SK-N-SH (cell line): ENCODE data around the gene CIB4. TPM values are rescaled to one million over a fixed set of nuclear protein-coding genes. Genes with fewer than 3 reads are reported as not detected.

Source experiments
- CTCF ChIA-PET: fragments of 300-600, 350-600 bp; formaldehyde crosslinking; extraction: SDS; loops from one replicate; lab custom pipeline; 2021; lab: Yijun Ruan, JAX
- POLR2A ChIA-PET: fragments of 350-600 bp; sonication (Branson Sonifier 250); formaldehyde crosslinking; extraction: SDS; loops from one replicate; lab custom pipeline; 2020; ENCODE audit warnings: antibody characterized with exemption, inconsistent platforms; lab: Yijun Ruan, JAX
- DNase-seq: peaks from one replicate; pipeline ENCODE4 v3.0.0; 2012
- H2AFZ ChIP-seq: fragments of 200-600 bp; sonication (generic); 2 replicates; pipeline ENCODE4 v1.8.1; 2016; ENCODE audit warnings: antibody characterized with exemption, mild to moderate bottlenecking, low read depth
- H3F3A ChIP-seq: fragments of 200-600 bp; sonication (generic); replicated peaks from 2 replicates; pipeline ENCODE3; 2016; ENCODE audit warnings: antibody characterized with exemption, mild to moderate bottlenecking; ENCODE audit not compliant: insufficient read depth
- H3K27ac ChIP-seq, 2 experiments: fragments of 200-500 bp in 1 of 2; fragments of 200-600 bp in 1 of 2; sonication (Bioruptor generic) in 1 of 2; sonication (generic), shearing (Covaris generic) in 1 of 2; 2 replicates each; pipeline versions ENCODE4 v1.5.1 to v1.6.1; 2014 to 2016; ENCODE audit warnings: low read depth in 2 of 2, inconsistent platforms in 1 of 2, low read length in 1 of 2, mild to moderate bottlenecking in 1 of 2, mixed read lengths in 1 of 2
- H3K27me3 ChIP-seq: fragments of 200-600 bp; sonication (generic), shearing (Covaris generic); 2 replicates; pipeline ENCODE4 v1.6.1; 2016; ENCODE audit warnings: mixed run types; ENCODE audit not compliant: insufficient read depth
- H3K36me3 ChIP-seq, 2 experiments: fragments of 200-500 bp in 1 of 2; fragments of 200-600 bp in 1 of 2; sonication (Bioruptor generic) in 1 of 2; sonication (generic) in 1 of 2; replicated peaks in 1 of 2; 2 replicates each; pipeline versions ENCODE3 to v1.5.1; 2014 to 2016; ENCODE audit warnings: low read length in 1 of 2, mild to moderate bottlenecking in 1 of 2; ENCODE audit not compliant: insufficient read depth in 2 of 2, control insufficient read depth in 1 of 2
- H3K4me1 ChIP-seq, 2 experiments: fragments of 200-500 bp in 1 of 2; fragments of 200-600 bp in 1 of 2; sonication (Bioruptor generic) in 1 of 2; sonication (generic), shearing (Covaris generic) in 1 of 2; 2 replicates each; pipeline versions ENCODE4 v1.5.1 to v1.6.1; 2014 to 2016; ENCODE audit warnings: low read depth in 1 of 2, low read length in 1 of 2, mixed run types in 1 of 2; ENCODE audit not compliant: insufficient read depth in 2 of 2, control insufficient read depth in 1 of 2
- H3K4me2 ChIP-seq: fragments of 200-600 bp; sonication (generic), shearing (Covaris generic); 2 replicates; pipeline ENCODE4 v1.6.1; 2017; ENCODE audit warnings: mixed run types
- H3K4me3 ChIP-seq, 2 experiments: fragments of 200-500 bp in 1 of 2; fragments of 200-600 bp in 1 of 2; sonication (Bioruptor generic) in 1 of 2; sonication (generic), shearing (Covaris generic) in 1 of 2; 2 replicates each; pipeline versions ENCODE4 v1.5.1 to v1.8.1; 2014 to 2016; ENCODE audit warnings: low read depth in 2 of 2, inconsistent platforms in 1 of 2, low read length in 1 of 2, mild to moderate bottlenecking in 1 of 2, mixed read lengths in 1 of 2, moderate library complexity in 1 of 2
- H3K79me2 ChIP-seq: fragments of 200-600 bp; sonication (generic); 2 replicates; pipeline ENCODE4 v1.8.1; 2017; ENCODE audit warnings: mild to moderate bottlenecking; ENCODE audit not compliant: insufficient read depth
- H3K9ac ChIP-seq: fragments of 200-600 bp; sonication (generic); 2 replicates; pipeline ENCODE4 v1.6.1; 2017; ENCODE audit warnings: mixed run types
- H3K9me2 ChIP-seq: fragments of 200-600 bp; sonication (generic); 2 replicates; pipeline ENCODE4 v1.6.1; 2017; ENCODE audit warnings: mixed run types
- H3K9me3 ChIP-seq: fragments of 200-600 bp; sonication (generic); 2 replicates; pipeline ENCODE4 v1.6.1; 2017; ENCODE audit warnings: mixed run types, mild to moderate bottlenecking, moderate library complexity
- H4K20me1 ChIP-seq: fragments of 200-600 bp; sonication (generic); 2 replicates; pipeline ENCODE4 v1.6.1; 2017; ENCODE audit warnings: mild to moderate bottlenecking, mixed run types; ENCODE audit not compliant: insufficient read depth
- CHD2 ChIP-seq: fragments of 150-350 bp; IDR thresholded peaks from 2 replicates; pipeline ENCODE4 v1.6.1; 2018; ENCODE audit warnings: low read length; ENCODE audit not compliant: partially characterized antibody
- EZH2phosphoT487 ChIP-seq: fragments of 200-600 bp; sonication (generic); IDR thresholded peaks from 2 replicates; pipeline ENCODE4 v1.6.1; 2017; ENCODE audit warnings: low read depth, mixed run types, mild to moderate bottlenecking, antibody characterized with exemption, moderate library complexity, borderline replicate concordance
- GABPA ChIP-seq: IDR thresholded peaks from 2 replicates; pipeline ENCODE4 v1.4.0; 2012; ENCODE audit warnings: low read depth, mild to moderate bottlenecking
- GATA2 ChIP-seq: sonication (generic); formaldehyde crosslinking; IDR thresholded peaks from 2 replicates; pipeline ENCODE4 v1.5.0; 2020; ENCODE audit warnings: mild to moderate bottlenecking, missing genetic modification reagents
- JUND ChIP-seq: IDR thresholded peaks from 2 replicates; pipeline ENCODE4 v1.4.0; 2012
- MEF2A ChIP-seq: IDR thresholded peaks from 2 replicates; pipeline ENCODE4 v1.4.0; 2012; ENCODE audit warnings: low read depth, borderline replicate concordance
- POLR2AphosphoS5 ChIP-seq: IDR thresholded peaks from 2 replicates; pipeline ENCODE4 v1.6.1; 2012; ENCODE audit warnings: low read depth, low read length
- RAD21 ChIP-seq: IDR thresholded peaks from 2 replicates; pipeline ENCODE4 v1.6.1; 2012; ENCODE audit warnings: mild to moderate bottlenecking, low read length
- RCOR1 ChIP-seq: fragments of 150-350 bp; IDR thresholded peaks from 2 replicates; pipeline ENCODE4 v1.6.1; 2017; ENCODE audit warnings: antibody characterized with exemption, low read length
- RFX5 ChIP-seq: IDR thresholded peaks from 2 replicates; pipeline ENCODE4 v1.6.1; 2012; ENCODE audit warnings: mild to moderate bottlenecking, improper control_type of control experiment, low read length
- SIN3A ChIP-seq: IDR thresholded peaks from 2 replicates; pipeline ENCODE4 v1.6.1; 2012; ENCODE audit warnings: low read depth, mild to moderate bottlenecking, low read length, moderate library complexity, borderline replicate concordance
- TAF1 ChIP-seq: IDR thresholded peaks from 2 replicates; pipeline ENCODE4 v1.6.1; 2012; ENCODE audit warnings: low read depth, mild to moderate bottlenecking, low read length, moderate library complexity, borderline replicate concordance
- TCF12 ChIP-seq: IDR thresholded peaks from 2 replicates; pipeline ENCODE4 v1.4.0; 2012
- TEAD4 ChIP-seq: IDR thresholded peaks from 2 replicates; pipeline ENCODE4 v1.4.0; 2012; ENCODE audit warnings: mild to moderate bottlenecking, borderline replicate concordance; ENCODE audit not compliant: insufficient read depth
- ZBTB33 ChIP-seq: IDR thresholded peaks from 2 replicates; pipeline ENCODE4 v1.4.0; 2012; ENCODE audit warnings: low read depth, borderline replicate concordance
- WGBS: methylation state at CpG from one replicate; pipeline ENCODE4 v1.1.6; 2017; ENCODE audit warnings: low lambda C conversion rate; 5-methylcytosine and 5-hydroxymethylcytosine counted together
- polyA plus RNA-seq, 3 experiments: library from polyadenylated mRNA; depleted of rRNA; stranded (reverse); fragments of >200 nt; gene quantifications; 2 replicates each; pipeline ENCODE4 v1.2.3, GENCODE V29; 2012
- TF ChIP-seq, protein P1 (sequence below): fragments of 150-350 bp; IDR thresholded peaks from 2 replicates; pipeline ENCODE4 v1.6.1; 2016; ENCODE audit warnings: mild to moderate bottlenecking, low read depth, low read length
- TF ChIP-seq, protein P2 (sequence below): IDR thresholded peaks from 2 replicates; pipeline ENCODE4 v1.4.0; 2012; ENCODE audit warnings: low read depth, borderline replicate concordance

CIB4 gene
- polyA plus RNA-seq, 1 of the 3 experiments (the other 2 are of a cell fraction) = not detected

- TF ChIP-seq TEAD4 = no peak
- TF ChIP-seq TCF12 = no peak
- TF ChIP-seq, protein P1, sequence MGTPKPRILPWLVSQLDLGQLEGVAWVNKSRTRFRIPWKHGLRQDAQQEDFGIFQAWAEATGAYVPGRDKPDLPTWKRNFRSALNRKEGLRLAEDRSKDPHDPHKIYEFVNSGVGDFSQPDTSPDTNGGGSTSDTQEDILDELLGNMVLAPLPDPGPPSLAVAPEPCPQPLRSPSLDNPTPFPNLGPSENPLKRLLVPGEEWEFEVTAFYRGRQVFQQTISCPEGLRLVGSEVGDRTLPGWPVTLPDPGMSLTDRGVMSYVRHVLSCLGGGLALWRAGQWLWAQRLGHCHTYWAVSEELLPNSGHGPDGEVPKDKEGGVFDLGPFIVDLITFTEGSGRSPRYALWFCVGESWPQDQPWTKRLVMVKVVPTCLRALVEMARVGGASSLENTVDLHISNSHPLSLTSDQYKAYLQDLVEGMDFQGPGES = no peak
- no peak for TF ChIP-seq ZBTB33
Observed at GRCh38 chr2:26649992-26650712, 9.0 kb upstream of the CIB4 start (continued).

DNA sequence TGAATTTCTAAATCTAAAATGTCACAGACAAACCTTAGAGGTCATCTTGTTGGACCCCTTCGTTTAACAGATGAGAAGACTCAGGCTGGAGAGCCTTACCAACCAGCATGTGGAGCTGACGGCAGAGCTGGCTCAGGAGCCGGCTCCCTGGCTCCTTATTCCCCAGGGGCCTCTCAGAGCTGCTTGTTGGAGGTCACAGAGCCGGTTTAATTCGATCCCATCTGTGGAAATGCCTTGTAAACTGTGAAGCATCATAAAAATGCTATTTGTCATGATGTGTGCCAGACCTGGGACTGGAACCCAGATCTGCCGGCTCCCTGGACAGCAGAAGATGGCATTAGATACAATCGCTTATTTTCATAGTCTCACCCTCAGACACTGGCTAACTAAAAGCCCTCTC lies 8.2 kb upstream of the CIB4 start:
- no peak for DNase-seq
- CTCF ChIA-PET = interaction anchor here (0.6 to 5.5 kb wide), 9 partner anchors 35 to 720 kb away, joined by 3 to 32 read pairs (median 6); no protein-coding TSS in a partner anchor
- Histone ChIP-seq H3K4me3 (no peak overlapping the region), H3K4me2 (no peak overlapping the region), H3K9ac (no peak overlapping the region), H3K9me3 (no peaks in the 10 kb centered on the region), H3K4me1 (peaks cover 0 to 36% of the 10 kb centered on the region in 2 experiments; a peak in 2 of 4 replicates), H3K27me3 (peaks cover 40% of the 10 kb centered on the region; the same call in 1 of the 2 replicates), H3K9me2 (no peaks in the 10 kb centered on the region), H3F3A (no peaks in the 10 kb centered on the region), H2AFZ (no peak overlapping the region), H3K79me2 (no peaks in the 10 kb centered on the region)
- POLR2A ChIA-PET = no interaction called here
- 22% methylated on average over 7 of the region's 7 CpGs for WGBS
- TF ChIP-seq MEF2A = no peak
- TF ChIP-seq TCF12 = no peak
- TF ChIP-seq RCOR1 = 0 out of 2 replicates have a peak, but pooled peaks have one; percentile 15
- TF ChIP-seq, all 33 proteins: peak for 1
- H3K27ac ChIP-seq = no peak overlapping the region
- H4K20me1 ChIP-seq = no peaks in the 10 kb centered on the region
- H3K36me3 ChIP-seq = no peaks in the 10 kb centered on the region

- Histone ChIP-seq H3K4me1 (peaks cover 0 to 36% of the 10 kb centered on the region in 2 experiments; a peak in 2 of 4 replicates), H3K4me3 (no peak overlapping the region), H3F3A (no peaks in the 10 kb centered on the region), H2AFZ (no peak overlapping the region), H3K36me3 (no peaks in the 10 kb centered on the region), H4K20me1 (no peaks in the 10 kb centered on the region), H3K9me2 (no peaks in the 10 kb centered on the region), H3K27me3 (peaks cover 44% of the 10 kb centered on the region; the same call in 1 of the 2 replicates), H3K79me2 (no peaks in the 10 kb centered on the region), H3K9ac (no peak overlapping the region), H3K9me3 (no peaks in the 10 kb centered on the region), H3K4me2 (no peak overlapping the region), H3K27ac (no peak overlapping the region)
- ChIA-PET CTCF (interaction anchor here (0.6 to 5.5 kb wide), 6 partner anchors 37 to 1798 kb away, joined by 3 to 32 read pairs (median 8); no protein-coding TSS in a partner anchor), POLR2A (no interaction called here)
- no peak for DNase-seq
- WGBS = 39% methylated on average over 6 of the region's 6 CpGs
- no peak for TF ChIP-seq RFX5
- TF ChIP-seq GABPA = no peak
- no peak for TF ChIP-seq SIN3A
- no peak for TF ChIP-seq POLR2AphosphoS5
- TF ChIP-seq TCF12 = no peak
- no peak for TF ChIP-seq ZBTB33
- TF ChIP-seq RAD21 = no peak
- TF ChIP-seq RCOR1 = no peak
- TF ChIP-seq JUND = no peak
- TF ChIP-seq, protein P2, sequence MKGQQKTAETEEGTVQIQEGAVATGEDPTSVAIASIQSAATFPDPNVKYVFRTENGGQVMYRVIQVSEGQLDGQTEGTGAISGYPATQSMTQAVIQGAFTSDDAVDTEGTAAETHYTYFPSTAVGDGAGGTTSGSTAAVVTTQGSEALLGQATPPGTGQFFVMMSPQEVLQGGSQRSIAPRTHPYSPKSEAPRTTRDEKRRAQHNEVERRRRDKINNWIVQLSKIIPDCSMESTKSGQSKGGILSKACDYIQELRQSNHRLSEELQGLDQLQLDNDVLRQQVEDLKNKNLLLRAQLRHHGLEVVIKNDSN = no peak
- TF ChIP-seq CHD2 = no peak
- TF ChIP-seq GATA2 (CRISPR knock-in tag) = no peak
- TF ChIP-seq EZH2phosphoT487 = no peak
- no peak for TF ChIP-seq TAF1
Observed at GRCh38 chr2:26648516-26648915, 7.3 kb upstream of the CIB4 start.
